Gastroesophageal sphincter (tissue), 4 donors: ENCODE results near the gene FYB1. TPM values are rescaled to one million over a fixed set of nuclear protein-coding genes. Genes with fewer than 3 reads are reported as not detected.

ENCODE experiments used
- ATAC-seq: fragments of 150-250 bp; one replicate; pipeline ENCODE4 v1.9.1; 2016; ENCODE audit warnings: mild to moderate bottlenecking, moderate library complexity
- H3K27ac ChIP-seq, 4 donors: fragments of 200-600 bp; sonication (generic) in 3 of 4; 1 replicate in 3 of 4; 2 replicates in 1 of 4; pipeline ENCODE4 v1.5.1; 2016 to 2019
- H3K27me3 ChIP-seq: fragments of 200-600 bp; sonication (generic); one replicate; pipeline ENCODE4 v1.5.1; 2019
- H3K36me3 ChIP-seq, 2 donors: fragments of 200-600 bp; sonication (generic); one replicate each; pipeline ENCODE4 v1.5.1; 2019; ENCODE audit warnings: control low read depth in 1 of 2
- H3K4me1 ChIP-seq, 3 donors: fragments of 200-600 bp; sonication (generic); 1 replicate in 2 of 3; 2 replicates in 1 of 3; pipeline ENCODE4 v1.5.1; 2016 to 2019; ENCODE audit warnings: control low read depth in 2 of 3
- H3K4me3 ChIP-seq, 2 donors: fragments of 200-600 bp; sonication (generic); one replicate each; pipeline ENCODE4 v1.5.1; 2019; ENCODE audit warnings: mild to moderate bottlenecking in 1 of 2, moderate library complexity in 1 of 2
- H3K9me3 ChIP-seq, 3 donors: fragments of 200-600 bp; sonication (generic); one replicate each; pipeline ENCODE4 v1.5.1; 2017 to 2019; ENCODE audit warnings: control low read depth in 2 of 3
- CTCF ChIP-seq, 4 experiments: fragments of 200-600 bp in 2 of 4; fragments of 450-650 bp in 2 of 4; sonication (generic) in 1 of 4; IDR thresholded peaks; one replicate each; pipeline ENCODE4 v1.5.1; 2017 to 2019; ENCODE audit warnings: antibody characterized with exemption in 4 of 4, mild to moderate bottlenecking in 2 of 4, moderate library complexity in 2 of 4
- EP300 ChIP-seq: sonication (generic); formaldehyde crosslinking; IDR thresholded peaks from one replicate; pipeline ENCODE4 v1.6.1; 2017; ENCODE audit warnings: antibody characterized with exemption, mild to moderate bottlenecking
- POLR2A ChIP-seq, 2 donors: fragments of 450-650 bp; IDR thresholded peaks; one replicate each; pipeline ENCODE4 v1.6.1; 2017; ENCODE audit warnings: antibody characterized with exemption in 2 of 2, mild to moderate bottlenecking in 2 of 2, moderate library complexity in 1 of 2
- POLR2AphosphoS5 ChIP-seq: sonication (generic); formaldehyde crosslinking; IDR thresholded peaks from one replicate; pipeline ENCODE4 v1.6.1; 2017; ENCODE audit warnings: antibody characterized with exemption
- WGBS, 2 donors: methylation state at CpG; one replicate each; pipeline ENCODE4 v1.1.5; 2018; ENCODE audit warnings: low coverage in 1 of 2; 5-methylcytosine and 5-hydroxymethylcytosine counted together
- total RNA-seq, 4 donors: library from RNA; depleted of rRNA; stranded (reverse); fragments of >200 nt; gene quantifications; one replicate each; pipeline ENCODE4 v1.1.0, GENCODE V29; 2016

The FYB1 gene
- total RNA-seq, 4 donors from 2014 or later, result 2.5 to 9.3 (median 5.9) TPM

- 66 to 75% methylated on average over 5 of the region's 6 CpGs for WGBS, 2 donors
- Histone ChIP-seq H3K4me1 (no peaks in the 10 kb centered on the region), H3K27me3 (no peaks in the 10 kb centered on the region), H3K27ac (no peak overlapping the region), H3K9me3 (no peaks in the 10 kb centered on the region), H3K4me3 (no peak overlapping the region), H3K36me3 (no peaks in the 10 kb centered on the region)
- no peak for ATAC-seq
- TF ChIP-seq EP300 (no peak), POLR2AphosphoS5 (no peak), CTCF (IDR thresholded peaks at IDR 0.05) (no peak), POLR2A (IDR thresholded peaks at IDR 0.05) (no peak)
Measured at GRCh38 chr5:39193553-39194465, 25.6 kb downstream of the FYB1 start.

GRCh38 chr5:39192450-39193160 lies 26.8 kb downstream of the FYB1 start:
- no peaks in the 10 kb centered on the region for H3K4me1 ChIP-seq
- no peak for ATAC-seq
- WGBS, 2 donors, result 70 to 80% methylated on average over 1 to 2 of the region's 2 CpGs
- no peaks in the 10 kb centered on the region for H3K36me3 ChIP-seq
- H3K9me3 ChIP-seq, result no peaks in the 10 kb centered on the region
- H3K27ac ChIP-seq, result no peak overlapping the region
- H3K27me3 ChIP-seq, result no peaks in the 10 kb centered on the region
- TF ChIP-seq POLR2A (IDR thresholded peaks at IDR 0.05) (no peak), POLR2AphosphoS5 (no peak), EP300 (no peak), CTCF (IDR thresholded peaks at IDR 0.05) (no peak)
- no peak overlapping the region for H3K4me3 ChIP-seq

GRCh38 chr5:39191216-39191615 lies 28.1 kb downstream of the FYB1 start:
- ATAC-seq, result no peak
- no peak overlapping the region for H3K4me3 ChIP-seq
- H3K27me3 ChIP-seq, result no peaks in the 10 kb centered on the region
- H3K9me3 ChIP-seq, result no peaks in the 10 kb centered on the region
- no peaks in the 10 kb centered on the region for H3K36me3 ChIP-seq
- H3K27ac ChIP-seq, result no peak overlapping the region
- H3K4me1 ChIP-seq, result no peaks in the 10 kb centered on the region
- 50 to 54% methylated on average over 5 to 6 of the region's 6 CpGs for WGBS, 2 donors
- no peak for TF ChIP-seq POLR2AphosphoS5

DNA sequence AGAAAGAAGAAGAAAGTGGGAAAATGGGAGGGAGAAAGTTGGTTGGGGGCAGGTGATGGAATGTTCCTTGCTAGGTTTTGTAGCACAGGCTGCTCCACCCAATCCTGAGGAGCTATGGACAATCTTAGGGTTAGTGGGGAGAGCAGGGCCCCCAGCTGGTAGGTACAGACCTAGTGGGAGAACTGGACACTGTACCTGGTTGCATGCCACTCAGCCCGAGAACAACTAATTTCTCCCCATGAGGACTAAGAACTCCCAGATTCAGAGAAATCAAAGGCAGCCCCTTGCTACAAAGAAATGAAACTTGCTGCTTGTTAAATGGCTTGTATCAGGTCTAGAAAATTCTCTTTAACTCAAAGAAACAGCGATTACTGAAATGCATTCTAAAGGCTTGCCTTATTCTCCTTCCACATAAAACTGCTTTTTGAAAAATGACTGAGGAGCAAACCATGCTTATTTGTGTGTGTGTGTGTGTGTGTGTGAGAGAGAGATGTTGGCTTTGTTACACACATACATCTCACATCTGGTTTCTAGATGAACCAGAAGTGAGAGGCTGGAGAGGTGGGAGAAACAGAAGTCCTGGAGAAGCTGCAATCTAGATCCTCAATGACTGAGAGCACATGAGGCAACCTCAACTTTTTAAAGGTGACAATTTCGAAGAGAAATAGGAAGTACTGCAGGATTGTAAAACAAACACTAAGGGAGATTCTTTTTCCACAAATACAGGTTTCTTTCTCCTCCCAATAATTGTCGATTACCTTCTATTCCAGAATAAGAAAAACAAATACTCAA lies 28.9 kb downstream of the FYB1 start:
- WGBS, 2 donors, result 82 to 85% methylated on average over 3 to 4 of the region's 4 CpGs
- Histone ChIP-seq H3K27ac (no peak overlapping the region), H3K36me3 (no peaks in the 10 kb centered on the region), H3K9me3 (no peaks in the 10 kb centered on the region), H3K27me3 (no peaks in the 10 kb centered on the region), H3K4me1 (no peaks in the 10 kb centered on the region), H3K4me3 (no peak overlapping the region)
- no peak for ATAC-seq
- TF ChIP-seq POLR2A (IDR thresholded peaks at IDR 0.05) (no peak), POLR2AphosphoS5 (no peak), CTCF (IDR thresholded peaks at IDR 0.05) (no peak), EP300 (no peak)

GRCh38 chr5:39189292-39189955 lies 29.9 kb downstream of the FYB1 start:
- H3K27me3 ChIP-seq, result no peaks in the 10 kb centered on the region
- TF ChIP-seq EP300 (no peak), CTCF (IDR thresholded peaks at IDR 0.05) (no peak), POLR2AphosphoS5 (no peak), POLR2A (IDR thresholded peaks at IDR 0.05) (no peak)
- no peaks in the 10 kb centered on the region for H3K4me1 ChIP-seq
- H3K27ac ChIP-seq, result no peak overlapping the region
- H3K4me3 ChIP-seq, result no peak overlapping the region
- ATAC-seq, result no peak
- 59 to 86% methylated on average over 2 to 3 of the region's 4 CpGs for WGBS, 2 donors
- no peaks in the 10 kb centered on the region for H3K9me3 ChIP-seq
- H3K36me3 ChIP-seq, result no peaks in the 10 kb centered on the region
